OCI-LY1 (cell line): ENCODE data around the gene MAP2K6.

Experiments
- H2AFZ ChIP-seq: fragments of 200-600 bp; sonication (generic), shearing (Covaris generic); 2 replicates; pipeline ENCODE4 v1.6.0; 2014; ENCODE audit warnings: antibody characterized with exemption, mild to moderate bottlenecking, low read length
- H3F3A ChIP-seq: fragments of 200-600 bp; sonication (generic), shearing (Covaris generic); 2 replicates; pipeline ENCODE4 v1.6.0; 2014; ENCODE audit warnings: mild to moderate bottlenecking, antibody characterized with exemption, low read length, moderate library complexity; ENCODE audit not compliant: insufficient read depth
- H3K27ac ChIP-seq: fragments of 200-600 bp; sonication (generic); 2 replicates; pipeline ENCODE4 v1.5.1; 2014; ENCODE audit warnings: low read length, mixed run types, mild to moderate bottlenecking, low read depth; ENCODE audit not compliant: poor library complexity, severe bottlenecking
- H3K27me3 ChIP-seq: fragments of 200-600 bp; sonication (generic); 2 replicates; pipeline ENCODE4 v1.6.0; 2014; ENCODE audit warnings: antibody characterized with exemption, mild to moderate bottlenecking, low read length, moderate library complexity; ENCODE audit not compliant: insufficient read depth
- H3K36me3 ChIP-seq: fragments of 200-600 bp; sonication (generic); 2 replicates; pipeline ENCODE4 v1.6.1; 2014; ENCODE audit warnings: mild to moderate bottlenecking, antibody characterized with exemption, low read length, moderate library complexity, mixed read lengths; ENCODE audit not compliant: insufficient read depth
- H3K4me1 ChIP-seq: fragments of 200-600 bp; sonication (generic); 2 replicates; pipeline ENCODE4 v1.5.1; 2014; ENCODE audit warnings: mild to moderate bottlenecking, low read length, moderate library complexity; ENCODE audit not compliant: insufficient read depth, severe bottlenecking
- H3K4me2 ChIP-seq: fragments of 200-600 bp; sonication (generic), shearing (Covaris generic); 2 replicates; pipeline ENCODE4 v1.6.1; 2014; ENCODE audit warnings: low read length
- H3K4me3 ChIP-seq: fragments of 200-600 bp; sonication (generic); 2 replicates; pipeline ENCODE4 v1.5.1; 2014; ENCODE audit warnings: low read length, low read depth, mild to moderate bottlenecking, mixed read lengths; ENCODE audit not compliant: poor library complexity, severe bottlenecking
- H3K79me2 ChIP-seq: fragments of 200-600 bp; shearing (Covaris generic); 2 replicates; pipeline ENCODE4 v1.6.1; 2016; ENCODE audit warnings: mixed run types, low read length, mixed read lengths; ENCODE audit not compliant: insufficient read depth
- H3K9ac ChIP-seq: fragments of 200-600 bp; sonication (generic), shearing (Covaris generic); 2 replicates; pipeline ENCODE4 v1.6.1; 2014; ENCODE audit warnings: mild to moderate bottlenecking, low read length, mixed read lengths
- H3K9me2 ChIP-seq: fragments of 200-600 bp; sonication (generic), shearing (Covaris generic); 2 replicates; pipeline ENCODE4 v1.6.1; 2014; ENCODE audit warnings: low read depth, mild to moderate bottlenecking, low read length, mixed read lengths
- H3K9me3 ChIP-seq: fragments of 200-600 bp; shearing (Covaris generic); 2 replicates; pipeline ENCODE4 v1.6.1; 2014; ENCODE audit warnings: low read length, mixed read lengths
- H4K20me1 ChIP-seq: fragments of 200-600 bp; sonication (generic), shearing (Covaris generic); 2 replicates; pipeline ENCODE4 v1.6.0; 2016; ENCODE audit warnings: mild to moderate bottlenecking, low read length; ENCODE audit not compliant: insufficient read depth
- EZH2 ChIP-seq: fragments of 200-600 bp; sonication (generic), shearing (Covaris generic); IDR thresholded peaks from 2 replicates; pipeline ENCODE4 v1.8.0; 2017; ENCODE audit warnings: borderline replicate concordance, mixed run types, mild to moderate bottlenecking, antibody characterized with exemption, low read length, moderate library complexity, mixed read lengths
- TF ChIP-seq, protein P1 (sequence below): fragments of 200-600 bp; sonication (generic), shearing (Covaris generic); IDR thresholded peaks from 2 replicates; pipeline ENCODE4 v1.5.1; 2017; ENCODE audit warnings: mild to moderate bottlenecking, antibody characterized with exemption, low read length, moderate library complexity, mixed read lengths

The MAP2K6 gene

DNA sequence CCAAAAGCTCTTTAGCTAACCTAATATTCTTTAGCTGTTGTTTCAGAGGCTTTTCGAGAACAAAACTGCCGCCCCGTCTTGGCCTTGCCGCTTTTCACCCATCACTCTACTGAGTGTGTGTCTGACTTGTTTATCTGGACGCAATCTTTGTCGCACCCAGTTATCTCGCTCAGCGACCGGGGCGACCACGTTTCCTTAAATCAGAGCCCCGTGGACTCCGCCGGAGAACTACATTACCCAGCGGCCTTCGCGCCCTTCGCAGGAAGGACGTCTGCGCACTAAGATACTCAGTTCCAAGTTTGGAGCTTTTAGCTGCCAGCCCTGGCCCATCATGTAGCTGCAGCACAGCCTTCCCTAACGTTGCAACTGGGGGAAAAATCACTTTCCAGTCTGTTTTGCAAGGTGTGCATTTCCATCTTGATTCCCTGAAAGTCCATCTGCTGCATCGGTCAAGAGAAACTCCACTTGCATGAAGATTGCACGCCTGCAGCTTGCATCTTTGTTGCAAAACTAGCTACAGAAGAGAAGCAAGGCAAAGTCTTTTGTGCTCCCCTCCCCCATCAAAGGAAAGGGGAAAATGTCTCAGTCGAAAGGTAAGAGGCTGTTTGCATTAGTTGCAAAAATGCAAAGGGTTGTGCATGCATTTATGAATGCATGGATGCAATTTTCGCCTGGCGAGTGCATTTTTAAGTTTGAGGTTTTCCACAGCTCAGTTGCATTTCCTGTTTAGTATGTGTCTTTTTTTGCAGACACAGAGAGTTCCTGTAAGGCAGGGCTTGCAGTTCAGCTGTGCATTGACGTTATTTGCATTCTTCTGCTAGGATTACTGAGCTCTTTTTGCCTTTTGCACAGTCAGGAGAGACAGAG lies at the start of gene MAP2K6:
MAP2K6 (plus strand) TSS at position 290 of the 867 bp plus-strand sequence; CDS start at position 578, 288 bp downstream.
- TF ChIP-seq, protein P1, sequence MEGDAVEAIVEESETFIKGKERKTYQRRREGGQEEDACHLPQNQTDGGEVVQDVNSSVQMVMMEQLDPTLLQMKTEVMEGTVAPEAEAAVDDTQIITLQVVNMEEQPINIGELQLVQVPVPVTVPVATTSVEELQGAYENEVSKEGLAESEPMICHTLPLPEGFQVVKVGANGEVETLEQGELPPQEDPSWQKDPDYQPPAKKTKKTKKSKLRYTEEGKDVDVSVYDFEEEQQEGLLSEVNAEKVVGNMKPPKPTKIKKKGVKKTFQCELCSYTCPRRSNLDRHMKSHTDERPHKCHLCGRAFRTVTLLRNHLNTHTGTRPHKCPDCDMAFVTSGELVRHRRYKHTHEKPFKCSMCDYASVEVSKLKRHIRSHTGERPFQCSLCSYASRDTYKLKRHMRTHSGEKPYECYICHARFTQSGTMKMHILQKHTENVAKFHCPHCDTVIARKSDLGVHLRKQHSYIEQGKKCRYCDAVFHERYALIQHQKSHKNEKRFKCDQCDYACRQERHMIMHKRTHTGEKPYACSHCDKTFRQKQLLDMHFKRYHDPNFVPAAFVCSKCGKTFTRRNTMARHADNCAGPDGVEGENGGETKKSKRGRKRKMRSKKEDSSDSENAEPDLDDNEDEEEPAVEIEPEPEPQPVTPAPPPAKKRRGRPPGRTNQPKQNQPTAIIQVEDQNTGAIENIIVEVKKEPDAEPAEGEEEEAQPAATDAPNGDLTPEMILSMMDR: no peak
- no peak for TF ChIP-seq EZH2
- Histone ChIP-seq H3K9me2 (no peaks in the 10 kb centered on the region), H3K4me1 (peaks cover 50% of the 10 kb centered on the region), H2AFZ (peak within 1 kb of the TSS; percentile 84; the same call in 1 of the 2 replicates), H3K4me2 (peak within 1 kb of the TSS; percentile 81), H3K9ac (peak within 1 kb of the TSS; percentile 66), H3K4me3 (peak within 1 kb of the TSS; percentile 62), H3K79me2 (0 out of 2 replicates have a peak, but pooled peaks cover 5% of the 10 kb centered on the region), H3K27me3 (no peaks in the 10 kb centered on the region), H3K9me3 (no peaks in the 10 kb centered on the region), H3K27ac (peak within 1 kb of the TSS; percentile 68), H4K20me1 (no peaks in the 10 kb centered on the region), H3K36me3 (no peaks in the 10 kb centered on the region), H3F3A (no peaks in the 10 kb centered on the region)

DNA sequence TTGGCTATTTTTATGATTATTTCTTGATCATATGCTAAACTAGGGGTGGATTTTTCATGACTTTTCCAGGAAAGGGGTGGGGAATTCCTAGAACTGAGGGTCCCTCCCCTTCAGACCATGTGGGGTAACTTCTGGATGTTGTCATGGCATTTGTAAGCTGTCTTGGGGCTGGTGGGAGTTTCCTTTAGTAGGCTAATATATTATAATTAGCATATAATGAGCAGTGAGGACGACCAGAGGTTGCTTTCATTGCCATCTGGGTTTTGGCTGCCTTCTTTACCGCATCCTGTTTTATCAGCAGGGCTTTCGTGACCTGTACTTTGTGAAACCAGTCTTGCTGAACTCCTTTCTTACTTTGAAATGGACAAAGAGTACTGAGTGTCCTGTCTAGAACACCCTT lies 47.2 kb upstream of the MAP2K6 start:
- no peaks in the 10 kb centered on the region for H3K27me3 ChIP-seq
- H3F3A ChIP-seq: no peaks in the 10 kb centered on the region
- H3K4me3 ChIP-seq: no peak overlapping the region
- H3K4me2 ChIP-seq: no peak overlapping the region
- H3K9ac ChIP-seq: no peak overlapping the region
- no peaks in the 10 kb centered on the region for H3K9me2 ChIP-seq
- H3K36me3 ChIP-seq: no peaks in the 10 kb centered on the region
- no peak overlapping the region for H3K27ac ChIP-seq
- TF ChIP-seq, protein P1: no peak
- TF ChIP-seq EZH2: no peak
- no peaks in the 10 kb centered on the region for H3K4me1 ChIP-seq
- H4K20me1 ChIP-seq: no peaks in the 10 kb centered on the region
- H3K79me2 ChIP-seq: no peaks in the 10 kb centered on the region
- H3K9me3 ChIP-seq: no peaks in the 10 kb centered on the region
- no peak overlapping the region for H2AFZ ChIP-seq

DNA sequence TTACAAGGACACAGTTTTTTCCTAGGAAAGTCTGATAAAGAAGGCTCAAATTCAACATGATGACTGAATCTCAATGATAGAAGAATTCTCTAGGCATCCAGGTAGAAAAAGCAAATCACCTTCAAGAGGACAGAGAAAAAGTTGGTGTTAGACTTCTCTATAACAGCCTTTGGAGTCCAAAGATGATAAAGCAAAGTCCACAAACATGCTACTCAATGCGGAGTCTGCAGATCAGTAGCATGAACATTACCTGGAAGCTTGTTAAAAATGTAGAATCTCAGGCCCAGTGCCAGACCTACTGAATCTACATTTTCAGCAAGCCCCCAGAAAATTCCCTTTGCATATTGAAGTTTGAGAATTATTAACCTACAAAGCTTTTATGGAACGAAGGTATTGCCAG lies 41.4 kb upstream of the MAP2K6 start:
- Histone ChIP-seq H3K79me2 (no peaks in the 10 kb centered on the region), H3K4me1 (no peaks in the 10 kb centered on the region), H3K4me3 (no peak overlapping the region), H4K20me1 (no peaks in the 10 kb centered on the region), H2AFZ (no peak overlapping the region), H3K4me2 (no peak overlapping the region), H3K9me2 (no peaks in the 10 kb centered on the region), H3F3A (no peaks in the 10 kb centered on the region), H3K9me3 (no peaks in the 10 kb centered on the region), H3K36me3 (no peaks in the 10 kb centered on the region), H3K27me3 (no peaks in the 10 kb centered on the region), H3K9ac (no peak overlapping the region), H3K27ac (no peak overlapping the region)
- TF ChIP-seq, protein P1: no peak
- TF ChIP-seq EZH2: no peak
